ENCODE results near the gene METTL8. TPM values are rescaled to one million over a fixed set of nuclear protein-coding genes. Genes with fewer than 3 reads are reported as not detected.

METTL8 gene
- total and polyA plus RNA-seq, 2 of the 13 experiments (the other 11 are each of a cell fraction or from before 2014, with no cell fraction given) = 18.6 to 68.2 TPM

GRCh38 chr2:171416009-171416926 lies 17.5 kb downstream of the METTL8 start (continued):
- 0 out of 2 replicates have a peak, but pooled peaks have one; percentile 35 for TF ChIP-seq TFE3 (CRISPR knock-in tag; IDR thresholded peaks at IDR 0.05)
- TF ChIP-seq CREM (IDR thresholded peaks at IDR 0.05) = no peak
- TF ChIP-seq CREM (CRISPR knock-in tag; IDR thresholded peaks at IDR 0.05) = no peak
- TF ChIP-seq ISL2 (CRISPR knock-in tag; IDR thresholded peaks at IDR 0.05) = no peak
- no peak for TF ChIP-seq NCOA2 (CRISPR knock-in tag; IDR thresholded peaks at IDR 0.05)
- peak; percentile 63; the same call in 1 of the 2 replicates for TF ChIP-seq REPIN1 (CRISPR knock-in tag; IDR thresholded peaks at IDR 0.05; ENCODE audit: borderline replicate concordance, low read depth)
- no peak for TF ChIP-seq TCF7L2 (IDR thresholded peaks at IDR 0.05; ENCODE audit: low read depth, low read length)
- TF ChIP-seq ZNF101 (CRISPR knock-in tag; IDR thresholded peaks at IDR 0.05; ENCODE audit: borderline replicate concordance, low read depth) = no peak
- TF ChIP-seq EP300 (IDR thresholded peaks at IDR 0.05; ENCODE audit: low read depth in 2 of 2, low read length in 2 of 2) = no peak
- TF ChIP-seq EP300 (CRISPR knock-in tag; IDR thresholded peaks at IDR 0.05; ENCODE audit: borderline replicate concordance) = no peak
- no peak for TF ChIP-seq MATR3 (CRISPR knock-in tag; IDR thresholded peaks at IDR 0.05)
- peak; percentile 69 for TF ChIP-seq ARID5B (CRISPR knock-in tag; IDR thresholded peaks at IDR 0.05)
- no peak for TF ChIP-seq ZNF746 (CRISPR knock-in tag; IDR thresholded peaks at IDR 0.05)
- TF ChIP-seq, protein P1, sequence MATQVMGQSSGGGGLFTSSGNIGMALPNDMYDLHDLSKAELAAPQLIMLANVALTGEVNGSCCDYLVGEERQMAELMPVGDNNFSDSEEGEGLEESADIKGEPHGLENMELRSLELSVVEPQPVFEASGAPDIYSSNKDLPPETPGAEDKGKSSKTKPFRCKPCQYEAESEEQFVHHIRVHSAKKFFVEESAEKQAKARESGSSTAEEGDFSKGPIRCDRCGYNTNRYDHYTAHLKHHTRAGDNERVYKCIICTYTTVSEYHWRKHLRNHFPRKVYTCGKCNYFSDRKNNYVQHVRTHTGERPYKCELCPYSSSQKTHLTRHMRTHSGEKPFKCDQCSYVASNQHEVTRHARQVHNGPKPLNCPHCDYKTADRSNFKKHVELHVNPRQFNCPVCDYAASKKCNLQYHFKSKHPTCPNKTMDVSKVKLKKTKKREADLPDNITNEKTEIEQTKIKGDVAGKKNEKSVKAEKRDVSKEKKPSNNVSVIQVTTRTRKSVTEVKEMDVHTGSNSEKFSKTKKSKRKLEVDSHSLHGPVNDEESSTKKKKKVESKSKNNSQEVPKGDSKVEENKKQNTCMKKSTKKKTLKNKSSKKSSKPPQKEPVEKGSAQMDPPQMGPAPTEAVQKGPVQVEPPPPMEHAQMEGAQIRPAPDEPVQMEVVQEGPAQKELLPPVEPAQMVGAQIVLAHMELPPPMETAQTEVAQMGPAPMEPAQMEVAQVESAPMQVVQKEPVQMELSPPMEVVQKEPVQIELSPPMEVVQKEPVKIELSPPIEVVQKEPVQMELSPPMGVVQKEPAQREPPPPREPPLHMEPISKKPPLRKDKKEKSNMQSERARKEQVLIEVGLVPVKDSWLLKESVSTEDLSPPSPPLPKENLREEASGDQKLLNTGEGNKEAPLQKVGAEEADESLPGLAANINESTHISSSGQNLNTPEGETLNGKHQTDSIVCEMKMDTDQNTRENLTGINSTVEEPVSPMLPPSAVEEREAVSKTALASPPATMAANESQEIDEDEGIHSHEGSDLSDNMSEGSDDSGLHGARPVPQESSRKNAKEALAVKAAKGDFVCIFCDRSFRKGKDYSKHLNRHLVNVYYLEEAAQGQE (IDR thresholded peaks at IDR 0.05; ENCODE audit: borderline replicate concordance in 1 of 2, low read depth in 1 of 2, low read length in 2 of 2) = no peak
- TF ChIP-seq ZNF431 (CRISPR knock-in tag; IDR thresholded peaks at IDR 0.05; ENCODE audit: borderline replicate concordance, low read depth) = no peak
- no peak for TF ChIP-seq AGO2 (optimal IDR thresholded peaks at IDR 0.05; ENCODE audit: low read depth, low read length)
- no peak for TF ChIP-seq IRX3 (CRISPR knock-in tag; IDR thresholded peaks at IDR 0.05; ENCODE audit: borderline replicate concordance, low read depth)
- no peak for TF ChIP-seq ZNF891 (CRISPR knock-in tag; IDR thresholded peaks at IDR 0.05)
- no peak for TF ChIP-seq HCFC1 (IDR thresholded peaks at IDR 0.05; ENCODE audit: low read depth, low read length)
- no peak for TF ChIP-seq ZNF251 (CRISPR knock-in tag; IDR thresholded peaks at IDR 0.05)
- 0 out of 2 replicates have a peak, but pooled peaks have one; percentile 73 for TF ChIP-seq MIER3 (CRISPR knock-in tag; IDR thresholded peaks at IDR 0.05; ENCODE audit: borderline replicate concordance)

All from HepG2 (cell line).